ENCODE results near the gene TIMM13.

- TF ChIP-seq POLR2A (IDR thresholded peaks at IDR 0.05) (no peak), CTCF (IDR thresholded peaks at IDR 0.05) (no peak)
These were observed 19.0 kb upstream of the TIMM13 start for GRCh38 chr19:2446381-2446780.

All from lower leg skin (tissue), 3 donors.